Measurements from ENCODE around the gene MMP8.
A peak's percentile ranks its signal among the peaks of the same experiment; 100 is the strongest.

Gene MMP8

GRCh38 chr11:102678022-102678421 lies 46.7 kb downstream of the MMP8 start:
- no peak overlapping the region for H3K27ac Mint-ChIP-seq
- TF ChIP-seq CTCF (IDR thresholded peaks at IDR 0.05) = no peak
- H3K4me3 Mint-ChIP-seq = no peak overlapping the region
- DNase-seq = no peak
- no peaks in the 10 kb centered on the region for H3K4me1 Mint-ChIP-seq
- peaks cover 5% of the 10 kb centered on the region for H3K27me3 Mint-ChIP-seq (ENCODE audit: low read depth, poor library complexity)
- no peaks in the 10 kb centered on the region for H3K9me3 Mint-ChIP-seq
- H3K36me3 Mint-ChIP-seq (ENCODE audit: low read depth) = no peaks in the 10 kb centered on the region

- Mint-ChIP-seq H3K27ac (no peak overlapping the region), H3K27me3 (ENCODE audit: low read depth, poor library complexity) (peaks cover 5% of the 10 kb centered on the region), H3K4me3 (no peak overlapping the region), H3K36me3 (ENCODE audit: low read depth) (no peaks in the 10 kb centered on the region), H3K4me1 (no peaks in the 10 kb centered on the region), H3K9me3 (no peaks in the 10 kb centered on the region)
- no peak for DNase-seq
- no peak for TF ChIP-seq CTCF (IDR thresholded peaks at IDR 0.05)
Observed at GRCh38 chr11:102676084-102676483, 48.7 kb downstream of the MMP8 start.

GRCh38 chr11:102669664-102670063 lies 55.1 kb downstream of the MMP8 start:
- H3K9me3 Mint-ChIP-seq = no peaks in the 10 kb centered on the region
- no peak overlapping the region for H3K27ac Mint-ChIP-seq
- peaks cover 5% of the 10 kb centered on the region for H3K27me3 Mint-ChIP-seq (ENCODE audit: low read depth, poor library complexity)
- H3K4me3 Mint-ChIP-seq = no peak overlapping the region
- no peaks in the 10 kb centered on the region for H3K36me3 Mint-ChIP-seq (ENCODE audit: low read depth)
- DNase-seq = no peak
- H3K4me1 Mint-ChIP-seq = no peaks in the 10 kb centered on the region
- TF ChIP-seq CTCF (IDR thresholded peaks at IDR 0.05) = no peak

- Mint-ChIP-seq H3K9me3 (no peaks in the 10 kb centered on the region), H3K36me3 (ENCODE audit: low read depth) (no peaks in the 10 kb centered on the region), H3K4me3 (no peak overlapping the region), H3K27ac (no peak overlapping the region), H3K4me1 (no peaks in the 10 kb centered on the region), H3K27me3 (ENCODE audit: low read depth, poor library complexity) (peaks cover 3% of the 10 kb centered on the region)
- peak; percentile 19 for DNase-seq
- TF ChIP-seq CTCF (IDR thresholded peaks at IDR 0.05) = peak; percentile 85
Observed at GRCh38 chr11:102666331-102666957, 58.3 kb downstream of the MMP8 start.

- no peak overlapping the region for H3K27ac Mint-ChIP-seq
- no peak for DNase-seq
- no peaks in the 10 kb centered on the region for H3K9me3 Mint-ChIP-seq
- peaks cover 3% of the 10 kb centered on the region for H3K27me3 Mint-ChIP-seq (ENCODE audit: low read depth, poor library complexity)
- no peaks in the 10 kb centered on the region for H3K36me3 Mint-ChIP-seq (ENCODE audit: low read depth)
- no peak overlapping the region for H3K4me3 Mint-ChIP-seq
- TF ChIP-seq CTCF (IDR thresholded peaks at IDR 0.05) = no peak
- H3K4me1 Mint-ChIP-seq = no peaks in the 10 kb centered on the region
Observed at GRCh38 chr11:102664001-102664752, 60.6 kb downstream of the MMP8 start.

- DNase-seq = no peak
Observed at GRCh38 chr11:102662607-102663006, 62.1 kb downstream of the MMP8 start.

More at GRCh38 chr11:102662607-102663006, 62.1 kb downstream of the MMP8 start:
- no peaks in the 10 kb centered on the region for H3K9me3 Mint-ChIP-seq
- no peak overlapping the region for H3K4me3 Mint-ChIP-seq
- no peaks in the 10 kb centered on the region for H3K4me1 Mint-ChIP-seq
- no peak overlapping the region for H3K27ac Mint-ChIP-seq
- peaks cover 7% of the 10 kb centered on the region for H3K27me3 Mint-ChIP-seq (ENCODE audit: low read depth, poor library complexity)
- TF ChIP-seq CTCF (IDR thresholded peaks at IDR 0.05) = no peak
- no peaks in the 10 kb centered on the region for H3K36me3 Mint-ChIP-seq (ENCODE audit: low read depth)

Measured in nephron progenitor cell (in vitro differentiated cells).